Measurements from ENCODE around the gene PARD3B.

DNA sequence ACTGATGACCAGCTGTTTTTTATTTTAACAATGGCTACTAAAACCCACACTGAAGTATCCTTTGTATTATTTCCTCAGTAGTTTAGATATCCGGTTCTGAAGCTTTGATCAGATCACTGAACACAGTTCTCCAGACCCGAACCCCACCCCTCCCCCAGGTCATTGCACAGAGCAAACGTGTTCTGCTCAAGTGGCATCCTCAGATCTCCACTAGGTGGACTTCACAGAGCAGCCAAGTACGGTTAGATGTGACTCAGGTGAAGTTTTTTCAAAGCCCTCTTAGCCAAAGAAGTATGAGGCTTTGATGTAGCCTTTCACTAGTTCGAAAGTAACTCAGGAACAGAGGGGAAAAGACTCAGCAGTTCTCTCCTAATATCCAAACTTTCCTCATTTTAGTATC is 994.3 kb downstream of the PARD3B start:
- TF ChIP-seq POLR2A (IDR thresholded peaks at IDR 0.05) = no peak
- TF ChIP-seq, protein P1, sequence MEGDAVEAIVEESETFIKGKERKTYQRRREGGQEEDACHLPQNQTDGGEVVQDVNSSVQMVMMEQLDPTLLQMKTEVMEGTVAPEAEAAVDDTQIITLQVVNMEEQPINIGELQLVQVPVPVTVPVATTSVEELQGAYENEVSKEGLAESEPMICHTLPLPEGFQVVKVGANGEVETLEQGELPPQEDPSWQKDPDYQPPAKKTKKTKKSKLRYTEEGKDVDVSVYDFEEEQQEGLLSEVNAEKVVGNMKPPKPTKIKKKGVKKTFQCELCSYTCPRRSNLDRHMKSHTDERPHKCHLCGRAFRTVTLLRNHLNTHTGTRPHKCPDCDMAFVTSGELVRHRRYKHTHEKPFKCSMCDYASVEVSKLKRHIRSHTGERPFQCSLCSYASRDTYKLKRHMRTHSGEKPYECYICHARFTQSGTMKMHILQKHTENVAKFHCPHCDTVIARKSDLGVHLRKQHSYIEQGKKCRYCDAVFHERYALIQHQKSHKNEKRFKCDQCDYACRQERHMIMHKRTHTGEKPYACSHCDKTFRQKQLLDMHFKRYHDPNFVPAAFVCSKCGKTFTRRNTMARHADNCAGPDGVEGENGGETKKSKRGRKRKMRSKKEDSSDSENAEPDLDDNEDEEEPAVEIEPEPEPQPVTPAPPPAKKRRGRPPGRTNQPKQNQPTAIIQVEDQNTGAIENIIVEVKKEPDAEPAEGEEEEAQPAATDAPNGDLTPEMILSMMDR (IDR thresholded peaks at IDR 0.05) = no peak
